HCT116 (cell line): ENCODE results near the gene FBXO31. TPM values are rescaled to one million over a fixed set of nuclear protein-coding genes. Genes with fewer than 3 reads are reported as not detected.

Experiments used
- ATAC-seq: fragments of 200-7000 bp; cut with Tn5 transposase; 2 replicates; pipeline ENCODE4 v1.9.1; 2020; ENCODE audit warnings: mild to moderate bottlenecking, moderate library complexity
- BruUV-seq: library from RNA; stranded (reverse); fragments of 400-500 nt; replicated peaks from 2 replicates; lab custom pipeline; 2021; lab: Mats Ljungman, UMichigan
- CTCF ChIA-PET: fragments of 300-600 bp; sonication (Branson Sonifier 250); formaldehyde crosslinking; loops from one replicate; lab custom pipeline; 2021; ENCODE audit warnings: antibody characterized with exemption; lab: Charles Lee
- POLR2A ChIA-PET: fragments of 300-600, 350-600 bp; sonication (Branson Sonifier 250); formaldehyde crosslinking; loops from one replicate; lab custom pipeline; 2021; ENCODE audit warnings: antibody characterized with exemption; lab: Charles Lee
- RAD21 ChIA-PET, 2 experiments: fragments of 300-600 bp; sonication (Branson Sonifier 250); formaldehyde crosslinking; loops; one replicate each; lab custom pipeline; 2023; ENCODE audit warnings: low total read pairs in 2 of 2; ENCODE audit not compliant: uncharacterized antibody in 2 of 2, unreplicated experiment in 2 of 2, low non-redundant PET in 1 of 2; lab: Charles Lee
- DNase-seq: peaks from one replicate; pipeline ENCODE4 v3.0.0-alpha.2; 2010; ENCODE audit warnings: low read depth, low spot score
- H2AFZ ChIP-seq: fragments of 200-600 bp; shearing (Covaris generic), sonication (generic); 2 replicates; pipeline ENCODE4 v1.6.1; 2017; ENCODE audit warnings: low read depth, mixed run types, mixed read lengths, antibody characterized with exemption, low read length; ENCODE audit not compliant: poor library complexity, severe bottlenecking
- H3K27ac ChIP-seq: 2 replicates; pipeline ENCODE4 v1.5.1; 2012; ENCODE audit warnings: low read depth, low read length
- H3K27me3 ChIP-seq: fragments of 200-600 bp; sonication (generic); 2 replicates; pipeline ENCODE4 v1.6.1; 2016; ENCODE audit warnings: mixed run types, low read length, mixed read lengths; ENCODE audit not compliant: insufficient read depth
- H3K36me3 ChIP-seq, 2 experiments: fragments of 200-500 bp in 1 of 2; fragments of 200-600 bp in 1 of 2; sonication (Bioruptor generic) in 1 of 2; sonication (generic) in 1 of 2; 2 replicates each; pipeline versions ENCODE4 v1.5.1 to v1.6.1; 2014 to 2016; ENCODE audit warnings: low read length in 2 of 2, inconsistent platforms in 1 of 2, mixed read lengths in 1 of 2, mixed run types in 1 of 2; ENCODE audit not compliant: insufficient read depth in 2 of 2, control insufficient read depth in 1 of 2
- H3K4me1 ChIP-seq, 2 experiments: fragments of 200-600 bp in 1 of 2; sonication (generic) in 1 of 2; 2 replicates each; pipeline versions ENCODE4 v1.5.1 to v1.6.1; 2012 to 2017; ENCODE audit warnings: low read length in 2 of 2, inconsistent platforms in 1 of 2, mild to moderate bottlenecking in 1 of 2, mixed read lengths in 1 of 2, mixed run types in 1 of 2, moderate library complexity in 1 of 2; ENCODE audit not compliant: insufficient read depth in 2 of 2, control insufficient read depth in 1 of 2
- H3K4me2 ChIP-seq: fragments of 200-600 bp; sonication (generic); 2 replicates; pipeline ENCODE4 v1.6.1; 2017; ENCODE audit warnings: mixed run types, low read length, mixed read lengths
- H3K4me3 ChIP-seq, 2 experiments: fragments of 200-600 bp in 1 of 2; sonication (generic) in 1 of 2; replicated peaks in 1 of 2; 2 replicates each; pipeline ENCODE4 v1.5.1; 2011 to 2016; ENCODE audit warnings: low read length in 2 of 2, control low read depth in 1 of 2, low read depth in 1 of 2, mild to moderate bottlenecking in 1 of 2, mixed read lengths in 1 of 2, mixed run types in 1 of 2
- H3K79me2 ChIP-seq: fragments of 200-600 bp; sonication (generic); 2 replicates; pipeline ENCODE4 v1.6.1; 2017; ENCODE audit warnings: mild to moderate bottlenecking, mixed run types, low read length, moderate library complexity, mixed read lengths; ENCODE audit not compliant: insufficient read depth
- H3K9ac ChIP-seq: fragments of 200-600 bp; sonication (generic); 2 replicates; pipeline ENCODE4 v1.6.1; 2016; ENCODE audit warnings: low read length, mixed read lengths
- H3K9me2 ChIP-seq: fragments of 200-600 bp; sonication (generic), shearing (Covaris generic); 2 replicates; pipeline ENCODE4 v1.6.1; 2017; ENCODE audit warnings: mixed run types, mild to moderate bottlenecking, moderate library complexity; ENCODE audit not compliant: insufficient read depth
- H3K9me3 ChIP-seq, 2 experiments: fragments of 200-500 bp in 1 of 2; fragments of 200-600 bp in 1 of 2; sonication (Bioruptor generic) in 1 of 2; sonication (generic) in 1 of 2; 2 replicates each; pipeline ENCODE4 v1.6.1; 2014 to 2017; ENCODE audit warnings: low read length in 2 of 2, mixed read lengths in 2 of 2, inconsistent platforms in 1 of 2, low read depth in 1 of 2, mild to moderate bottlenecking in 1 of 2, mixed run types in 1 of 2, moderate library complexity in 1 of 2; ENCODE audit not compliant: control insufficient read depth in 1 of 2, insufficient read depth in 1 of 2
- H4K20me1 ChIP-seq: fragments of 200-600 bp; sonication (generic), shearing (Covaris generic); 2 replicates; pipeline ENCODE4 v1.6.1; 2017; ENCODE audit warnings: mixed run types, mild to moderate bottlenecking, moderate library complexity; ENCODE audit not compliant: insufficient read depth
- CBX3 ChIP-seq: IDR thresholded peaks from 2 replicates; pipeline ENCODE4 v1.6.1; 2012; ENCODE audit warnings: low read depth
- CEBPB ChIP-seq: IDR thresholded peaks from 2 replicates; pipeline ENCODE4 v1.6.1; 2012; ENCODE audit warnings: low read depth
- EZH2phosphoT487 ChIP-seq: fragments of 200-600 bp; IDR thresholded peaks from 2 replicates; pipeline ENCODE4 v1.6.1; 2018; ENCODE audit warnings: antibody characterized with exemption, borderline replicate concordance
- POLR2A ChIP-seq: IDR thresholded peaks from 2 replicates; pipeline ENCODE4 v1.7.0; 2011; ENCODE audit warnings: borderline replicate concordance; ENCODE audit not compliant: insufficient read depth, insufficient read length; ENCODE audit errors: extremely low read depth
- POLR2AphosphoS5 ChIP-seq: IDR thresholded peaks from 2 replicates; pipeline ENCODE4 v1.6.1; 2011; ENCODE audit warnings: mild to moderate bottlenecking, low read depth, low read length, moderate library complexity
- REST ChIP-seq: IDR thresholded peaks from 2 replicates; pipeline ENCODE4 v1.6.1; 2012; ENCODE audit warnings: low read depth
- SRF ChIP-seq: IDR thresholded peaks from 2 replicates; pipeline ENCODE4 v1.6.1; 2012; ENCODE audit warnings: low read depth
- TCF7L2 ChIP-seq: IDR thresholded peaks from 2 replicates; pipeline ENCODE4 v1.7.0; 2011; ENCODE audit warnings: borderline replicate concordance, inconsistent platforms; ENCODE audit not compliant: insufficient read depth, insufficient read length; ENCODE audit errors: extremely low read depth
- YY1 ChIP-seq: IDR thresholded peaks from 2 replicates; pipeline ENCODE4 v1.6.1; 2011; ENCODE audit warnings: low read length, low read depth, moderate library complexity, mild to moderate bottlenecking; ENCODE audit not compliant: insufficient replicate concordance; ENCODE audit errors: extremely low read depth
- ZBTB33 ChIP-seq: IDR thresholded peaks from 2 replicates; pipeline ENCODE4 v1.6.1; 2011; ENCODE audit warnings: mild to moderate bottlenecking, low read length, moderate library complexity; ENCODE audit not compliant: insufficient replicate concordance; ENCODE audit errors: extremely low read depth
- ZFX ChIP-seq: fragments of 450-650 bp; IDR thresholded peaks from 2 replicates; pipeline ENCODE4 v1.6.1; 2017
- ZNF274 ChIP-seq: fragments of 200-500 bp; sonication (Bioruptor generic); IDR thresholded peaks from 2 replicates; pipeline ENCODE4 v1.6.1; 2014; ENCODE audit warnings: mild to moderate bottlenecking, low read depth, low read length, inconsistent platforms
- intact Hi-C: fragments of 100-400 bp; cut with micrococcal nuclease; formaldehyde crosslinking; loops from 2 replicates; pipeline ENCODE4 v1.10.0; 2022
- total RNA-seq: library from RNA; stranded (reverse); gene quantifications from one replicate; pipeline ENCODE4 v1.2.1, GENCODE V29; 2021; ENCODE audit not compliant: unreplicated experiment

Gene FBXO31
- total RNA-seq, 1 experiment from 2014 or later: 52.1 TPM

- Histone ChIP-seq H2AFZ (no peak overlapping the region), H3K4me3 (no peak overlapping the region), H3K9ac (no peak overlapping the region), H3K9me3 (no peaks in the 10 kb centered on the region), H3K79me2 (peaks cover 19% of the 10 kb centered on the region), H3K4me1 (peaks cover 6 to 16% of the 10 kb centered on the region in 2 experiments; a peak in 3 of 4 replicates), H3K27ac (no peak overlapping the region), H3K36me3 (peaks cover 0 to 4% of the 10 kb centered on the region in 2 experiments; a peak in 1 of 4 replicates), H3K9me2 (no peaks in the 10 kb centered on the region), H3K4me2 (no peak overlapping the region), H3K27me3 (no peaks in the 10 kb centered on the region), H4K20me1 (peaks cover 6% of the 10 kb centered on the region; the same call in 1 of the 2 replicates)
- no peak for TF ChIP-seq TCF7L2
- TF ChIP-seq SRF: no peak
- TF ChIP-seq ZNF274: no peak
- TF ChIP-seq REST: no peak
- TF ChIP-seq CEBPB: no peak
- TF ChIP-seq ZFX: no peak
- no peak for TF ChIP-seq EZH2phosphoT487
- TF ChIP-seq ZBTB33: no peak
- no peak for TF ChIP-seq POLR2AphosphoS5
- TF ChIP-seq YY1: no peak
- TF ChIP-seq POLR2A: no peak
- TF ChIP-seq CBX3: no peak
- ChIA-PET CTCF (interaction anchor here (0.6 to 1.2 kb wide), 2 partner anchors 24 to 251 kb away, joined by 3 to 4 read pairs; no protein-coding TSS in a partner anchor), RAD21 (no interaction called here), POLR2A (no interaction called here)
- no TSS peak for BruUV-seq
- intact Hi-C loops: no loop called here
- DNase-seq (no peak), ATAC-seq (no peak)
Observed at GRCh38 chr16:87322360-87322759, 61.2 kb downstream of the FBXO31 start.
